GM19463 (cell line): ENCODE measurements around the gene PRKRA.
A peak's percentile ranks its signal among the peaks of the same experiment; 100 is the strongest.
"Not testable (repeated sequence)": the region's sequence is repeated elsewhere in the genome, so short reads cannot be mapped to it uniquely, and the experiment has no call there.

Source experiments
- ATAC-seq: cut with Tn5 transposase; IDR thresholded peaks from one replicate; pipeline ENCODE4 v1.9.1; 2021; ENCODE audit warnings: mild to moderate bottlenecking, moderate library complexity; ENCODE audit not compliant: unreplicated experiment

PRKRA gene

GRCh38 chr2:178469219-178469849, 18.4 kb upstream of the PRKRA start:
- no peak for ATAC-seq

GRCh38 chr2:178457390-178457886, 6.5 kb upstream of the PRKRA start:
- ATAC-seq: no peak

GRCh38 chr2:178455947-178456346, 5.0 kb upstream of the PRKRA start:
- ATAC-seq: no peak

GRCh38 chr2:178452870-178453269, 1.9 kb upstream of the PRKRA start:
- ATAC-seq: no peak

DNA sequence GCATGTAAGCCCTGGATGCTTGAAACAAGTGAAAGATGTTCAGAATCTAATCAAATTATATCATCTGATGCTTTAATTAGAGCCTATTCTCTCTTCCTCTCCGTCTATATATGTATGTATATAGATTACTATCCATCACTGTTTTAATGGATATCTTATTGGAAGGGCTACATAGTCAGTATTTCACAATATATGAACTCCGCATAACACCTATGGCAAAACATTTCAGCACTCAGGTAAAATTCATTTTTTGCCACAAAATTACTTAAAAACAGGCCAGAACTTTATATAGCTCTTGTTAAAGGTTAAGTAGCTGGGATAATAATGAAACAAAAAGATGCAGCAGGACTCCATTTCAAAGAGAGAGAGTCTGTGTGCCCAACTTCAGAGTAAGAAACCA, 1.4 kb upstream of the PRKRA start:
- no peak for ATAC-seq

- peak; percentile 39 for ATAC-seq
Measured at GRCh38 chr2:178450524-178450773, 526 bp downstream of the PRKRA start.

- ATAC-seq: peak; percentile 1
Measured at GRCh38 chr2:178449700-178450523, 1.1 kb downstream of the PRKRA start.

DNA sequence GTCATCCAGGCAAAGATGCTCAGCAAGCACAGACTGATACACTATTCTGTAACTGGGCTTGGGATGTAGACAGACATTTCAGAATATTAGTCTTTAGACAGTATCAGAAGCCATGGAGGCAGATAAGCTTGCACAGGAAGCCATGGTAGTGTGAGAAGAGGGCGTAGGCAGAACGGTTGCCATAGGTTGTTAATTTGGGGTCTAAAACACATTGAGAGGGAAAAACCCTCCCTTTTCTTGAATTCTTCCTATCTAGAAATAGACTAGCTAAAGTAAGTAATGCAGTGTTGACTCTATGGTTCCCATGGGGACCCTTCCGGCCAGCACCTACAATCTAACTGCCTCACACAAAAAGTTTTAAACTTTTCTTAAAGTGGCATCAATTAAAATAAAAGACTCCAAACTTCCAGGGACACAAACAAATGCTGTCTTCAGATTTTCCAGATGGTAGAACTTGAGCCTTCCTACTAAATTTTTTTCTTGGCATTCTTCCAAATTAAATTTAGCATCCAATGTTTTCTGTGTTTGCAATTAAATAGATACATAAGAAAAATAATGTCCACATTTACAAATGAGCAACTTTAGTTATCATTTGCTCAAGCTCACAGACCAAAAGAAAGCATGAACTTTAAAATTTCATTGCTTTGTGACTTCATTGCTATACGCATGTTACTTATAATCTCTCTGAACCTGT, 1.9 kb downstream of the PRKRA start:
- ATAC-seq: no peak

DNA sequence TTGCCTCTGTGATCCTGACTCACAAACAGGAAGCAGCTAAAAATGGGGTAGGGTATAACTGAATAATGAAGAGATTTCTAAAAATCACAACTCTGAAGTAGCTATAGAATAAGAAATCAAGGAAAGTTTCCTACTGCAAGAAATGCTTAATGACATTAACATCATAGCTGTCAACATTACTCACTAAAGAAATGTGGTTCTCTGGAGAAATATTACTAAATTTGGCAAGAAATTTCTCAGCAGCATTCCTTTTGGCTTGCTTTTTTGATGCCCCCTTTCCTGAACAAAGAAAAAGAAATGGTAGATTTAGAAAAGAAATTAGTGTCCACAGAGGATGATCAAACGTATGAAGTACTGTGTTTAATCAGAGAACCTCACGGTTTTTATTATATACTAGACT, 9.5 kb downstream of the PRKRA start:
- ATAC-seq: no peak

DNA sequence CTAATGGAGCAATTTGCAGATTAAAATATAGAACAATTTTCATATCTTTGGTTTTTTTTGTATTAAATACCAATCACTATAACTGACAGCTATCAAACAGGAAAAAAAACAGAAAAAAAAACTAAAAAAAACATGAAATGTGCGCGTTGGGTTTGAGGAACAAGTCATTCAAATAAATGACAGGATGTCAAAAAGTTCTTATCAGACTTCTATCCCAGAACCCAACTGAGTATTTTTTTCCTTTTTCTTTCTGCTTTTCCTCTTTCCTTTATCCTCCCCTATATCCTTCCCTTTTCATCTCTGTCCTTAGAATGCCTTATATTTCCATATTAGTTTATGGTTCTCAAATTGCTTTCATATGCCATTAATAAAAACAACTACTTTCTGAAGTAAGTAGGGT, 14.3 kb downstream of the PRKRA start:
- no peak for ATAC-seq

DNA sequence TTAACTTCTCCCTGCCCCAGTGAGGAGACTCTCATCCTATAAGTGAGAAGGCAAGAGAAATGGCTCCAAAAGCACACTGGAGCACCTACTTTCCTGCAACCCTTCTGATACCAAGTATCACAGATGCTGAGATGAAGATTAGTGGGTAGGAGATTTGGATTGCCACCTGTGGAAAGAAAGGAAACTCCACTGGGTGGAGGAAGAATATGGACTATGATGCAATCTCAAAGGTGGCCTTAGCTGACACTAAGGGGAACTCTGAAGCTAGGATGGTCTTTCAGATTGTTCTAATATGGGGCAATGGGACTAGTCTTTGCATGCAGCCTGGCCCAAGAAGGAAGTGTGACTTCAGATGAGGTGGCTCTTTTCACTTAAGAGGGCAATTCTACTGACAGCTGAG, 21.6 kb downstream of the PRKRA start:
- ATAC-seq: no peak

DNA sequence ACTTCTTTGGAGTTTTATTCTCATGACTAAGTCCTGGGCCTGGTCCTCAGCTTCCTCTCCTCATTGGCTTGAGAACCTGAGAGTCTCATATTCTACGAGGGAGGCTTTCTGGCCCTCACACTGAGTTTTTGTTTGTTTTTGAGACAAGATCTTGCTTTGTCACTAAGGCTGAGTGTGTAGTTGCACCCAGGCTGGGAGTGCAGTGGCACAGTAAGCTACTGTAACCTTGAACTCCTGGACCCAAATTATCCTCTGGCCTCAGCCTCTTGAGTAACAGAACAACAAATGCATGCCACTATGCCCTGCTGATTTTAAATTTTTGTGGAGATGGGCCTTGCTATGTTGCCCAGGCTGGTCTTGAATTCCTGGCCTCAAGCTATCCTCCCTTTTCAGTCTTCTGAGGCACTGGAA, 22.6 kb downstream of the PRKRA start:
- no peak for ATAC-seq

DNA sequence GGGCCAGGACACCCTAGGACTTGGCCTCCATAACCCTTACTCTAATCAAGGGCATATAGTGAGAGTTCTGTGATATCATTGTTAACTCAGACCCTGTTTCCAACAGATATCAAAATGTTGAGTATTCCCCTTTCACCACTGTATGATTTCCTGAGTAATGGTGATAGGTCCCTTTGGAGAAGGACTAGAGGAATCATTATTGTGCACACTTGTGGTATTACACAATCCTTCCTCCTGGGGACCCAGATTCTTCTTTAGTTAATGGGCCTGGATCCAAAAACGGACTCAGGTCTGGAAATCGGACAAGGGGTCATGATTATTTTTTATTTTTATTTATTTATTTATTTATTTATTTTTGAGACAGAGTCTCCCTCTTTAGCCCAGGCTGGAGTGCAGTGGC, 23.5 kb downstream of the PRKRA start:
- no peak for ATAC-seq

GRCh38 chr2:178426388-178426787, 24.6 kb downstream of the PRKRA start:
- no peak for ATAC-seq

- ATAC-seq: no peak
Measured at GRCh38 chr2:178425255-178425827, 25.6 kb downstream of the PRKRA start.

DNA sequence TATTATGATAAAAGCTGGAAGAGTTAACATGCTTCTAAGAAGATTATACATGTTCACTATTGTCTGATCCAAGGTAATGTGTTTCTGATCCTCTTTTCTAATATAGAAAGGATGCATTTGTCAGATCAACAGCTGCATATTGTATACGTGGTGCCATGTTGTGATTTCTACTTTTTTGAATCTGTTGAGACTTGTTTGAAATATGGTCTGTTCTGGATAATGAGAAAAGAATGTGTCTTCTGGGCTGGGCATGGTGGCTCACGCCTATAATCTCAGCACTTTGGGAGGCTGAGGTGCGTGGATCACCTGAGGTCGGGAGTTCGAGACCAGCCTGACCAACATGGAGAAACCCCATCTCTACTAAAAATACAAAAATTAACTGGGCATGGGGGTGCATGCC, 27.2 kb downstream of the PRKRA start:
- ATAC-seq: not testable (repeated sequence)

- ATAC-seq: no peak
Measured at GRCh38 chr2:178422097-178422496, 28.9 kb downstream of the PRKRA start.

- ATAC-seq: no peak
Measured at GRCh38 chr2:178420463-178420999, 30.4 kb downstream of the PRKRA start.

- no peak for ATAC-seq
Measured at GRCh38 chr2:178419123-178419522, 31.9 kb downstream of the PRKRA start.

DNA sequence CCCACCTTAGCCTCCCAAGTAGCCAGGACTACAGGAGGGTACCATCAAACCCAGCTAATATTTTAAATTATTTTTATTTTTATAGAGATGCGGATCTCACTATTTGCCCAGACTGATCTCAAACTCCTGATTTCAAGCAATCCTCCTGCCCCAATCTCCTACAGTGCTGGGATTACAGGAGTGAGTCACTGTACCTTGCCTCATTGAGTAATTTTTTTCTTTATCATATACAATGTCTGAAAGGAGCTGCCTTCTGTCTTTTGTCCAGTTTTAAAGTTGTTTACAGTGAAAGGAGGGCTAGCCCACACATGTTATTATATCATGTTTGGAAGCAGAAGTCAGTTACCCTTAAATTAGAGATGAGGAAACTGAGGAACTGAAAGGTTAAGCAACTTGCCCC, 32.5 kb downstream of the PRKRA start:
- ATAC-seq: no peak

DNA sequence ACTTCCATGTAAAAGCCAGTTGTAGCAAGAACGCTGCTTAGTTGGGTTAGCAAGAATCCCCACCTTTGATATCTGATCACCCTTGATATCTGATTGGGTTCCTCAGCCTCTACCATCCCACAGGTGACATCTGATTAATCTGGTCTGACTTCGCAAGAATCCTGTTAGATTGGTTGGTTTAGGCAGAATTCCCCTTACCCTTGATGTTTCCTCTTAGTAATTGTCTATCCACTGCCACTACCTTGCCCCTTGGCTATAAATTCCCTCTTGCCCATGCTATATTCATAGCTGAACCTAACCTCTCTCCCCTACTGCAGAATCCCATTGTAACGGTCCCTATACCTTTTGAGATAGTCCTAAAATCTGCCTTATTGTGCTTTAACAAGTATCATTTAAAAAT, 33.1 kb downstream of the PRKRA start:
- no peak for ATAC-seq
